ENCODE results near the gene SLC2A1. TPM values are rescaled to one million over a fixed set of nuclear protein-coding genes. Genes with fewer than 3 reads are reported as not detected.

Gene SLC2A1
- total and polyA plus RNA-seq, 9 of the 15 experiments (the other 6 are each of a cell fraction or from before 2014, with no cell fraction given) = 12.6 to 153 (median 48.0) TPM

DNA sequence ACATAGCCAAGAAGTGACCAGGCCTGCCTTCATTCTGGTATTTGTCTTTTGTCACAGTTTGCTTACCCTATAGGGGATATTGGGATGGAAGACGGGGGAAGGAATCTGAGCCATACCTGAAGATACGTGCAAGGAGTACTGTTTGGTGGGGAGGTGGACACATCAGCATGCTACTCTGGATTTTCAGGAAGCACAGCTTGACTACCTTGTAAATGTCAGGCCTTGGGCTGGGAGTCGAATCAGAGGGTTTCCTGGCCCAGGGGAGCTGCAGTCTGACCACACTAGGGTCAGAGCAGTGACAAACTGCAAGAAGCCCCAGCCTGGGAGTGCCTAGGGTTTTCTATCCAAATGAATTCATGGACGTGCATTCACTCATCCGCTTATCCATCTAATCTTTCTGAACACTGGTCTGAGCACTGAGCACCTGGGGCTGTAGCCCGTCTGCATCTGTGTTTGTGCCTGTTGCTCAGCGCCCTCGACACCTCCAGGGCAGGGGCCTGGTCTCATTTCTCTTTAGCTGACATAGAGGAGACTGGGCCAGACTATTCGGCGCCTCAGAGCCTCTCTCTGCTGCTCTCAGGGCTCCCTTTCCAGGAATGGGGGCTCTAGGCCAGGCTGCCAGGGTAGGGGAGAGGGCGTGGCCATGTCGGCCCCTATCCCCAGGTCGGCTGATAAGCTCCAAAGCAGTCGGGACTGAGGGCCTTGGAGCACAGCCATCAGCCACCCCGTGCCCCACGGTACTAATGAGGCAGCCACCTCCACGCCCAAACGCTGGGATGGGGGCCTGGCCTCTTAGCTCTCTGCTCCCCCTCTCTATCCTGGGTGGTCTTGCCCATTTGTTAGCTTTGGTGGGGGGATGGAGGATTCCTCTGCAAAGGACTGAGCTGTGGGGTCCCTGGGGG is 47.0 kb upstream of the SLC2A1 start:
- 22% methylated on average over 18 of the region's 18 CpGs for WGBS (ENCODE audit: insufficient coverage, low coverage, missing lambda C conversion rate)
- Histone ChIP-seq H3K36me3 (ENCODE audit: control insufficient read depth, insufficient read depth, low read length) (no peaks in the 10 kb centered on the region), H2AFZ (ENCODE audit: low read depth, low read length) (peak overlapping the region; percentile 61), H3K9me3 (replicated peaks; ENCODE audit: control insufficient read depth, insufficient read depth, low read depth, low read length) (no peaks in the 10 kb centered on the region), H3K4me3 (no peak overlapping the region), H3K9me1 (ENCODE audit: control insufficient read depth, insufficient read depth, low read length) (no peaks in the 10 kb centered on the region), H3K9ac (ENCODE audit: insufficient read depth in 1 of 2, low read depth in 2 of 2, low read length in 2 of 2) (peak overlapping the region in 1 of 2 experiments; percentile 87; a peak in 2 of 4 replicates), H3K79me2 (ENCODE audit: control insufficient read depth, insufficient read depth, low read length) (no peaks in the 10 kb centered on the region), H3K4me2 (ENCODE audit: insufficient read depth, low read length) (peak overlapping the region; percentile 43; the same call in 1 of the 2 replicates), H4K20me1 (replicated peaks; ENCODE audit: control insufficient read depth, insufficient read depth, low read length) (no peaks in the 10 kb centered on the region), H3K4me1 (replicated peaks in 1 of 2; ENCODE audit: control insufficient read depth in 2 of 2, insufficient read depth in 2 of 2, low read length in 2 of 2) (peaks cover 33 to 47% of the 10 kb centered on the region in 2 experiments), H3K27ac (ENCODE audit: extremely low read depth, low read depth, low read length) (peak overlapping the region; percentile 14; the same call in 1 of the 3 replicates), H3K27me3 (ENCODE audit: control insufficient read depth in 2 of 2, insufficient read depth in 2 of 2, low read length in 2 of 2) (no peaks in the 10 kb centered on the region; a peak in 1 of 5 replicates)
- TF ChIP-seq CBFA2T2 (conservative IDR thresholded peaks at IDR 0.05) (0 out of 2 replicates have a peak, but pooled peaks have one; percentile 8), ARID1B (IDR thresholded peaks at IDR 0.05) (peak; percentile 17; the same call in 1 of the 2 replicates), L3MBTL2 (IDR thresholded peaks at IDR 0.05) (peak; percentile 61), JUN (IDR thresholded peaks at IDR 0.05; ENCODE audit: borderline replicate concordance, low read depth, low read length) (no peak), JUN (CRISPR knock-in tag; IDR thresholded peaks at IDR 0.05; ENCODE audit: borderline replicate concordance) (no peak), CBX8 (IDR thresholded peaks at IDR 0.05; ENCODE audit: borderline replicate concordance, extremely low read depth, low read depth, low read length, poor library complexity, severe bottlenecking) (no peak), CBFA2T3 (IDR thresholded peaks at IDR 0.05) (peak; percentile 40; the same call in 1 of the 2 replicates), CXXC5 (CRISPR knock-in tag; IDR thresholded peaks at IDR 0.05) (peak; percentile 16; the same call in 1 of the 2 replicates), USF1 (CRISPR knock-in tag; IDR thresholded peaks at IDR 0.05) (0 out of 2 replicates have a peak, but pooled peaks have one; percentile 27)
- TF ChIP-seq, protein P1, sequence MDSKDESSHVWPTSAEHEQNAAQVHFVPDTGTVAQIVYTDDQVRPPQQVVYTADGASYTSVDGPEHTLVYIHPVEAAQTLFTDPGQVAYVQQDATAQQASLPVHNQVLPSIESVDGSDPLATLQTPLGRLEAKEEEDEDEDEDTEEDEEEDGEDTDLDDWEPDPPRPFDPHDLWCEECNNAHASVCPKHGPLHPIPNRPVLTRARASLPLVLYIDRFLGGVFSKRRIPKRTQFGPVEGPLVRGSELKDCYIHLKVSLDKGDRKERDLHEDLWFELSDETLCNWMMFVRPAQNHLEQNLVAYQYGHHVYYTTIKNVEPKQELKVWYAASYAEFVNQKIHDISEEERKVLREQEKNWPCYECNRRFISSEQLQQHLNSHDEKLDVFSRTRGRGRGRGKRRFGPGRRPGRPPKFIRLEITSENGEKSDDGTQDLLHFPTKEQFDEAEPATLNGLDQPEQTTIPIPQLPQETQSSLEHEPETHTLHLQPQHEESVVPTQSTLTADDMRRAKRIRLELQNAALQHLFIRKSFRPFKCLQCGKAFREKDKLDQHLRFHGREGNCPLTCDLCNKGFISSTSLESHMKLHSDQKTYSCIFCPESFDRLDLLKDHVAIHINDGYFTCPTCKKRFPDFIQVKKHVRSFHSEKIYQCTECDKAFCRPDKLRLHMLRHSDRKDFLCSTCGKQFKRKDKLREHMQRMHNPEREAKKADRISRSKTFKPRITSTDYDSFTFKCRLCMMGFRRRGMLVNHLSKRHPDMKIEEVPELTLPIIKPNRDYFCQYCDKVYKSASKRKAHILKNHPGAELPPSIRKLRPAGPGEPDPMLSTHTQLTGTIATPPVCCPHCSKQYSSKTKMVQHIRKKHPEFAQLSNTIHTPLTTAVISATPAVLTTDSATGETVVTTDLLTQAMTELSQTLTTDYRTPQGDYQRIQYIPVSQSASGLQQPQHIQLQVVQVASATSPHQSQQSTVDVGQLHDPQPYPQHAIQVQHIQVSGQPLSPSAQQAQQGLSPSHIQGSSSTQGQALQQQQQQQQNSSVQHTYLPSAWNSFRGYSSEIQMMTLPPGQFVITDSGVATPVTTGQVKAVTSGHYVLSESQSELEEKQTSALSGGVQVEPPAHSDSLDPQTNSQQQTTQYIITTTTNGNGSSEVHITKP (IDR thresholded peaks at IDR 0.05; ENCODE audit: partially characterized antibody) = peak; percentile 39
- no TSS peak for BruUV-seq (replicated peaks)
- in situ Hi-C loops (cut with MboI) (no loop called here), intact Hi-C loops (cut with micrococcal nuclease) (no loop called here)
- POLR2A ChIA-PET = interaction anchor here (0.6 to 1.2 kb wide), 5 partner anchors 39 to 200 kb away, joined by 3 to 4 read pairs (median 3); no protein-coding TSS in a partner anchor
- peak; percentile 76 for ATAC-seq
- FAIRE-seq = no peak
- CTCF ChIA-PET (ENCODE audit: low intra/inter-chr PET ratio) = no interaction called here
- peak; percentile 61 to 76 (median 67) for DNase-seq (ENCODE audit: extremely low read depth in 1 of 4, low spot score in 3 of 4)
